ENCODE data around the gene DNAJB6.

- no peak for TF ChIP-seq CTCF (IDR thresholded peaks at IDR 0.05)
- TF ChIP-seq POLR2A (IDR thresholded peaks at IDR 0.05): no peak
Observed at GRCh38 chr7:157439149-157439548, 102.3 kb downstream of the DNAJB6 start.

Data from lower leg skin (tissue), 3 donors.